ENCODE data around the gene CLIC6. TPM values are rescaled to one million over a fixed set of nuclear protein-coding genes. Genes with fewer than 3 reads are reported as not detected.

Gene CLIC6
- polyA plus RNA-seq, 1 donor (not counting 4 experiments of a cell fraction or from before 2014, with no cell fraction given): not detected

DNA sequence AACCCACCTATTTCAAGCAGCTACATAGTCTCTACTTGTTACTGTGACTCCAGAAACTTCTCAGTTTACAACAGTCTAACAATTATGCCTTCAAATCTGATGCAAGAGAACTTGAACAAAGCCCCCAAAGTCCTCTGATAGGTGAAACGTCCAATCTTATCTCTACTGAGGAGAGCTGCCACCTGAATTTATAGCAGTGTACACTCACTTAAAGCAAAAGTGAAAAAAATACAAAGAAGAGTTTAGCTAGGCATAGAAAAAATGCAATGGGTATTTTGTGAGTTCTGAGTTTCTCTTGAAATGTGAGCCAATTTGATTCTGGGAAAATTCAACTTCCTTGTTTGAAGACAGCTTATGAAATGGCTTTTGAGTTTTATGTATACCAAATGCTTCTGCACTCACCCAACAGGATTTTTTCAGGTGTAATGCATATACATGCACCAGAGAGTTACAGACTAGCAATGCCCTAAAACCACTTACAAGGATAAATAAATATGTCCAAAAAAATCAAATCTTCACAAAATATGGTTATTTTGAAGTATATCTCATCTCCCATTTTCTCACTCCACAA is 17.8 kb upstream of the CLIC6 start:
- H3K4me1 ChIP-seq (ENCODE audit: control insufficient read depth, extremely low read depth, insufficient read depth, low read length): no peaks in the 10 kb centered on the region
- dilution Hi-C loops (cut with MboI; ENCODE audit: extremely low pct_ligation_motif_present, low sequenced_read_pairs): no loop called here
- DNase-seq (ENCODE audit: low read depth, low spot score) (no peak), FAIRE-seq (no peak)
- no peaks in the 10 kb centered on the region for H3K9me1 ChIP-seq (ENCODE audit: control insufficient read depth, extremely low read depth, insufficient read depth, low read length)
- peaks cover 45% of the 10 kb centered on the region for H3K27me3 ChIP-seq (ENCODE audit: control insufficient read depth, extremely low read depth, insufficient read depth, low read length)
- H3K27ac ChIP-seq (ENCODE audit: control insufficient read depth, insufficient read depth, low read length): no peak overlapping the region
- H3K36me3 ChIP-seq (ENCODE audit: control insufficient read depth in 2 of 2, extremely low read depth in 1 of 2, insufficient read depth in 2 of 2, low read length in 2 of 2): no peaks in the 10 kb centered on the region
- H3K4me3 ChIP-seq (ENCODE audit: control insufficient read depth in 2 of 3, extremely low read depth in 1 of 3, insufficient read depth in 2 of 3, low read depth in 1 of 3, low read length in 3 of 3): no peak overlapping the region
- no peak overlapping the region for H3K4me2 ChIP-seq (ENCODE audit: control insufficient read depth, extremely low read depth, insufficient read depth, low read depth, low read length)
- H3K9ac ChIP-seq (ENCODE audit: control insufficient read depth, extremely low read depth, insufficient read depth, low read length): no peak overlapping the region
- H2AFZ ChIP-seq (ENCODE audit: control insufficient read depth, low read length): no peak overlapping the region
- H3K79me2 ChIP-seq (ENCODE audit: control insufficient read depth, insufficient read depth, low read length): no peaks in the 10 kb centered on the region
- peaks cover 2% of the 10 kb centered on the region for H4K20me1 ChIP-seq (ENCODE audit: control insufficient read depth, extremely low read depth, insufficient read depth, low read length)
- TF ChIP-seq CTCF (optimal IDR thresholded peaks at IDR 0.05 in 1 of 3, IDR thresholded peaks at IDR 0.05 in 1 of 3, conservative IDR thresholded peaks at IDR 0.05 in 1 of 3; ENCODE audit: extremely low read depth in 1 of 3, insufficient read depth in 2 of 3, low read length in 3 of 3) (no peak), EZH2 (IDR thresholded peaks at IDR 0.05; ENCODE audit: low read length) (no peak)
- no peaks in the 10 kb centered on the region for H3K9me3 ChIP-seq (ENCODE audit: control insufficient read depth, low read depth, low read length)

DNA sequence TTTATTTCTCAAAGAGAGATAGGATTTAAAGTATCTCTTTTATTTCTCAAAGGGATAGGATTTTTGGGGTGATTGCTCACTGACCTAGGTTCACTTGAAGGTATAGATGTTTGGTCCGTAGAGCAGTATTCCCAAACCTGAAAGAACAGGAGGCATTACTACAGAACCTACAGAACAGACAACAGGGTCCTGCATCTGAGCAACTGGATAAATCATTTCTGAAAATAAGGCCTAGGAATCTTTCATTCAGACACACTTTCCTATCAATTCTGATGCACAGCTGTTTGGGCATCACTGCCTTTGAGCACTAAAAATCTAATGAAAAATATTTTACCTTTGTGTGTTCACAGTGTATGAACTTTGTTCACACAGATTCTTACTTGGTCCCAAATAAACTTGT is 17.2 kb upstream of the CLIC6 start:
- DNase-seq (ENCODE audit: low read depth, low spot score) (no peak), FAIRE-seq (no peak)
- Histone ChIP-seq H3K27ac (ENCODE audit: control insufficient read depth, insufficient read depth, low read length) (no peak overlapping the region), H3K36me3 (ENCODE audit: control insufficient read depth in 2 of 2, extremely low read depth in 1 of 2, insufficient read depth in 2 of 2, low read length in 2 of 2) (no peaks in the 10 kb centered on the region), H3K27me3 (ENCODE audit: control insufficient read depth, extremely low read depth, insufficient read depth, low read length) (peaks cover 43% of the 10 kb centered on the region), H3K79me2 (ENCODE audit: control insufficient read depth, insufficient read depth, low read length) (no peaks in the 10 kb centered on the region), H3K9ac (ENCODE audit: control insufficient read depth, extremely low read depth, insufficient read depth, low read length) (no peak overlapping the region), H3K4me3 (ENCODE audit: control insufficient read depth in 2 of 3, extremely low read depth in 1 of 3, insufficient read depth in 2 of 3, low read depth in 1 of 3, low read length in 3 of 3) (no peak overlapping the region), H3K9me1 (ENCODE audit: control insufficient read depth, extremely low read depth, insufficient read depth, low read length) (no peaks in the 10 kb centered on the region), H4K20me1 (ENCODE audit: control insufficient read depth, extremely low read depth, insufficient read depth, low read length) (peaks cover 2% of the 10 kb centered on the region), H3K4me2 (ENCODE audit: control insufficient read depth, extremely low read depth, insufficient read depth, low read depth, low read length) (no peak overlapping the region), H3K9me3 (ENCODE audit: control insufficient read depth, low read depth, low read length) (no peaks in the 10 kb centered on the region), H2AFZ (ENCODE audit: control insufficient read depth, low read length) (no peak overlapping the region), H3K4me1 (ENCODE audit: control insufficient read depth, extremely low read depth, insufficient read depth, low read length) (no peaks in the 10 kb centered on the region)
- dilution Hi-C loops (cut with MboI; ENCODE audit: extremely low pct_ligation_motif_present, low sequenced_read_pairs): no loop called here
- no peak for TF ChIP-seq EZH2 (IDR thresholded peaks at IDR 0.05; ENCODE audit: low read length)
- no peak for TF ChIP-seq CTCF (optimal IDR thresholded peaks at IDR 0.05 in 1 of 3, IDR thresholded peaks at IDR 0.05 in 1 of 3, conservative IDR thresholded peaks at IDR 0.05 in 1 of 3; ENCODE audit: extremely low read depth in 1 of 3, insufficient read depth in 2 of 3, low read length in 3 of 3)

All from keratinocyte (primary cell).